ENCODE measurements around the gene ZNF646.

GRCh38 chr16:31110106-31111034 lies 36.1 kb downstream of the ZNF646 start:
- TF ChIP-seq CTCF (IDR thresholded peaks at IDR 0.05) (no peak), ZFX (IDR thresholded peaks at IDR 0.05; ENCODE audit: borderline replicate concordance) (no peak)
